Fibroblast of skin of right quadriceps (primary cell): ENCODE measurements around the gene PLBD2.

Source experiments
- DNase-seq: peaks from one replicate; pipeline ENCODE4 v3.0.0-alpha.2; 2013

The PLBD2 gene, protein sequence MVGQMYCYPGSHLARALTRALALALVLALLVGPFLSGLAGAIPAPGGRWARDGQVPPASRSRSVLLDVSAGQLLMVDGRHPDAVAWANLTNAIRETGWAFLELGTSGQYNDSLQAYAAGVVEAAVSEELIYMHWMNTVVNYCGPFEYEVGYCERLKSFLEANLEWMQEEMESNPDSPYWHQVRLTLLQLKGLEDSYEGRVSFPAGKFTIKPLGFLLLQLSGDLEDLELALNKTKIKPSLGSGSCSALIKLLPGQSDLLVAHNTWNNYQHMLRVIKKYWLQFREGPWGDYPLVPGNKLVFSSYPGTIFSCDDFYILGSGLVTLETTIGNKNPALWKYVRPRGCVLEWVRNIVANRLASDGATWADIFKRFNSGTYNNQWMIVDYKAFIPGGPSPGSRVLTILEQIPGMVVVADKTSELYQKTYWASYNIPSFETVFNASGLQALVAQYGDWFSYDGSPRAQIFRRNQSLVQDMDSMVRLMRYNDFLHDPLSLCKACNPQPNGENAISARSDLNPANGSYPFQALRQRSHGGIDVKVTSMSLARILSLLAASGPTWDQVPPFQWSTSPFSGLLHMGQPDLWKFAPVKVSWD

GRCh38 chr12:113358381-113359132, at the start of gene PLBD2:
Gene PLBD2 (plus strand): TSS chr12:113358587. CDS start chr12:113358601, 14 bp downstream.
- DNase-seq: peak; percentile 92

DNA sequence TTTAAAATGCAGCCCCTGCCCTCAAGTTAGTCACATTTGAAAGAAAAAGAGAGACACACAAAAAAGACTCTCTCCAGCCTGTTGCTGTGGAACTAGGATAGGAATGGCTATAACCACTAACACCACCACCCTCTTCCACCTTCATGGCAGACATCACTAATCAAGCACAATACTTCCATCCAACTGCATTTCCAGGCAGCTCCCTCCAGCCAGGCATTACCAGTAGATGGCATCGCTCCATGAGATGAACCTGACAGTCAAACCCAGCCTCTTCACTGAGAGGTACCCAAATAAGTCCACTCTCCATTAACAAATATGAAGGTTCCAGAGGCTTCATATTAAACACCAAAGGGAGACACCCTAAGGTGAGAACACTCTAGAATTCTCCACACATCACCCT, 47.9 kb upstream of the PLBD2 start:
- no peak for DNase-seq

- peak; percentile 60 for DNase-seq
Observed at GRCh38 chr12:113314121-113314529, 44.3 kb upstream of the PLBD2 start.

DNA sequence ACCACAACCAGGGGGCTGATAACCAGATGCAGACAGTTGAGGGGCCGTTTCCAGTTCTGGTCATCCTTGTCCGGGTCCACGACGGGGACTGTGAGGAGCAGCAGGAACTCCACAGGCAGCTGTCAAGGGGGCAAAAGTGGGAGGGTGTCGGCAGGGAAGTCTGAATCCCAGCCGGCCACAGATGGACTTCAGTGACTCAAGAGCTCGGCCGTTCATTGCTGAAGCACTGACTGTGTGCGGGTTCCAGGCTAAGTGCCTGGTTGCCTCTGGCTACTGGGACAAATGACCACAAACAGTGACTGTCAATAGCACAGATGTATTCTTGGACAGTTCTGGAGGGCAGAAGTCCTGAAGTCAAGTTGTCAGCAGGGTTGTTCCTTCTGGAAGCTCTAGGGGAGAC, 43.0 kb upstream of the PLBD2 start:
- DNase-seq: no peak

DNA sequence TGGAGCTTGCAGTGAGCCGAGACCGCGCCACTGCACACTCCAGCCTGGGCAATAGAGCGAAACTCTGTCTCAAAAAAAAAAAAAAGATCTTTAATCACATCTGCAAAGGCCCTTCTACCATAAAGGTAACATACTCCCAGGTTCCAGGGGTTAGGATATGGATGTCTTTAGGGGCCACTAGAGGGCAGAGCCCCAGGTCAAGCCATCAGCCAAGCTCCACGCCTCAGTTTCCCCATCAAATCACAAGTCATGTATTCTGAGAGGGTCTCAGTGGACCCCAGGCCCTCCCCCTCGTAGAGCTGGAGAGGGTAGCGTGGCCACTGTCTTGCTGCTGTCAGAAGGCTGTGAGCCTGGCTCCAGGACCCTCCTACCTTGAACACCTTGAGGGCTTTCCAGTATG, 42.2 kb upstream of the PLBD2 start:
- no peak for DNase-seq

GRCh38 chr12:113317122-113317521, 41.3 kb upstream of the PLBD2 start:
- DNase-seq: no peak

- no peak for DNase-seq
Observed at GRCh38 chr12:113318046-113318656, 40.2 kb upstream of the PLBD2 start.

DNA sequence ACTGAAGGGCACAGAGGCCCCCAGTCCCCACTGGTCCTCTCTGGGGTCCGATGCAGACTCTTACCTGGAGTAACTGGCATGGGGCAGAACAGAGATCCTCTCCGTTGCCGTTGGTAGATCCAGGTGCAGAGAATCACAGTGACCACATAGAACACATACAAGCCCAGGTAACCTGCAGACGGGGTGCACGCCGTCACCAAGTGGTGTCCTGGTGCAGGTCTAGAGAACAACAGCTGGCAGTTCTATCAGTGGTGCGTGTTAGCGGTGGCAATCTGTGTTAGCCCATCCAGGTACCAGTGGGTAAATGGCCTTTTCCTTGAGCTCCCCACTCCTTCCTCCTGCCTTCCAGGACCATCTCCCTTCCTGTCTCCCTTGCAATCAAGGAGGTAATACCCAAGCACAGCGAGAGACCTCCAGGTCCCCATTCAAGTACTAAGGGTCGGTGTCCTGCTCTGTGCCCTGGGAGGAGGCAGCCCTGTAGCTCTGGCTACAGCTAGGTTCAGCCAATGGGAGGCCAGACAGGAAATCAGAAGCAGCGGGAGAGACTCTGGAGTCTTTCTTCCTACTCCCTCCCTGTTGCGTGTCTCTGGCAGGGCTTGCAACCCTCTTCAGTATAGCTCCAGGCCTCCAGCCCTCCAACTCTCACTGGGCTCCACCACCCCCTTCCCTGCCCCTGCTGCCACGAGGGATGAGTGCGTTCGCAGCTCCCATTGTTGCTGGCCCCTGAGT, 39.3 kb upstream of the PLBD2 start:
- no peak for DNase-seq

DNA sequence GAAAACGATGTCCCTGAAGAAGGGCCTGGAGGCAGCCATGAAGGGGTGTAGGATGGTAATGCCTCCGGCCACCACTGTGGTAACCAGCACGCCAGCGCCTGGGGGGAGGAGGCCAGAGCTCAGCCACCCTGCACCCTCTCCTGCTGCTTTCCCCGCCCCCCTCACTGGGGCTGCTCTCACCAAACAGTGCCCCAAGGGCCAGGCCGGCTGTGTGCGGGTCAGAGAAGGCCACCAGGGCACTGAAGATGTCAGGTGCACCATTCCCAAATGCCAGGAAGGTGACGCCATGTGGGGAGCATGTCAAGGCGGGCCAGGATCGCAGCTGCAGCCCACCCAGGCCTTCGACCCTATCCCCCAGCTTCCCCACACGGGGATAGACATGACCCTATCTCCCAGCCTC, 38.0 kb upstream of the PLBD2 start:
- DNase-seq: no peak

GRCh38 chr12:113322343-113322742, 36.0 kb upstream of the PLBD2 start:
- peak; percentile 67 for DNase-seq

DNA sequence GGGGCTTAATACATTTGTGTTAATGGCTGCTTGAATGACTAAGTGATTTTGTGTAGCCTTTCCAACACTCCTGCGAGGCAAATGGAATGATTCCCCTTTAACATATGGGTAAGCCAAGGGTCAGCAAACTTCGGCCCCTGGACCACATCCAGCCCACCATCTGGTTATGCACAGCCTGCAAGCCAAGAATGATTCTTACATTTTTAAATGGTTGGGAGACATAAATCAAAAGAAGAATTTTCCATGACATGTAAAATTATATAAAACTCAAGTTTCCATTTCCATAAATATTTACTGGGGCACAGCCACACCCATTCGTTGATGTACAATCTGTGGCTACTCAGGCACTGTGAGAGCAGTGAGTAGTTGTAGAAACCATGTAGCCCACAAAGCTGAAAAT, 32.5 kb upstream of the PLBD2 start:
- peak; percentile 53 for DNase-seq

- DNase-seq: no peak
Observed at GRCh38 chr12:113326775-113327395, 31.5 kb upstream of the PLBD2 start.

GRCh38 chr12:113328368-113328889, 30.0 kb upstream of the PLBD2 start:
- no peak for DNase-seq

DNA sequence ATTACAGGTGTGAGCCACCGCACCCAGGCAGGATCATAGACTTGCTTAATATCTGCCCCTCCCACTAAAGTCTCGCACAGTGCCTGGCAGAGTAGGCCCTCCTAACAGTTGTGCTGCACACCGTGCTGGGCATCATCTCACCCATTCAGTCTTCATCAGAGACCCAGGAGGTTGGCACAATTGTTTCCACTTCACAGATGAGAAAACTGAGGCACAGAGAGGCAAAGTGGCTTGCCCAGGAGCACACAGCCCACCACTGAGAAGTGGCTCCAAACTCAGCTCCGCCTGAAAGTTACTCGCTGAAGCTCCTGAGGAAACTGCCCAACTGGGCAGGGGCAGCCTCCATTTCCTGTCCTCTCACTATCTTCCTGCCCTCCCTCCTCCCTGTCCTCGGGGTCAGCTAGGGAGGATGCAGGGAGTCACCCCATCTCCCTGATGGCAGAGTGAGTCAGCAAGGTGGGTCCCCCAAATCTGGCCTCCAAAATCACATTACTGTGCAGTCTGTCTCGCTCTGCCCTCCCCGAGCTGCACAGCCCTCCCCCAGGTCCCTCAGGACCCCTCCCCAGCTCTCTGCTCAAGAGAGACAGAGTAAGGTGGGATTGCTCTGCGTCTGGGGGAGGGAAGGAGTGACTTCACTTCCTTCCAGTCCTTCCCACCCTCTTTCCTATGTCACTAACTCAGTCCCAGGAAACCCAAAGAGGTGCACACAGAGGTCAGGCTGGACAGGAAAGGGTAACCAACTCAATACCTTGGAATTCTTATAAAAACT, 29.2 kb upstream of the PLBD2 start:
- no peak for DNase-seq

DNA sequence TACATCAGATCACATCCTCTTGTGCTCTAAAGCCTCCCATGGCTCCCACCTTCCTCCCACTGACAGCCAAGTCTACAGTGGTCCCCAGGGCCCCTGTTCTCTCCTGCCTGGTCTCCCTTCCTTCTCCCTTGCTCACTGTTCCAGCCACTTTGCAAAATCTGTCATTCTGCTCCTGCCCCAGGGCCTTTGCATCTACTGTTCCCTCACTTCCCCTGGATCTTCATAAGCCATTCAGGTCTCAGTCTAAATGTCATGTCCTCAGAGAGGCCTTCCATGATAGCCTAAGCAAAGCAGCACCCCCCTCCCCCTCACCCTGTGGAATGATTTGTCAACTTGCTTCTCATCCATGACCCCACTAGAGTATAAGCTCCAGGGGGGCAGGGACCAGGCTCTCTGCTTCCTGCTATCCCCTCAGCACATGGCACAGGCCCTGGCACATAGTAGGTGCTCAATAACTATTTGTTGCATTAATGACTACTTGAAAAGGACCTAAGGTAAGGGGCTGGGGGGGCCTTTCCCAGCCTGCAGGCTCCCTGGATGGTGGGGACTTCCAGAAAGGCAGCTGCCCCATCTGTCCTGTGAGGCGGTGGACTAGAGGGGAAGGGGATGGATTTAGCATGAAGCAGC, 28.5 kb upstream of the PLBD2 start:
- DNase-seq: no peak

DNA sequence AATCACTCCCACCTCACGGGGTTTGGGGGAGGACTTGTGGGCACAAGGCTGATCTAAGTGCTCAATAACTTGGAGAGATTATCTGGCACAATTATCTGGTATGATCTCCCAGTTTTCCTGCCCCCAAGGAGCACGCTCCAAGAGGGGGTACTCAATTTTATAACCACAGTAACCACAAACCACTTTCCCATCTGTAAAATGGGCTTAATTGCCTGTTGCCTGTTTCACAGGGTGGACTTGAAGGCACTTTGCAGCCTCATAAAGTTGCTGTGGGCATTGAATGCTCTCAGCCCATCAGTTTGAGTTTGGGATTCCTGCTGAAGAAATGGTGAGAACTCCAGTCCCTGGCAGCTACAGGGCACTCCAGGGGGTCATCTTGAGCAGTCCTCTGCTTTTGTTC, 27.9 kb upstream of the PLBD2 start:
- DNase-seq: no peak

DNA sequence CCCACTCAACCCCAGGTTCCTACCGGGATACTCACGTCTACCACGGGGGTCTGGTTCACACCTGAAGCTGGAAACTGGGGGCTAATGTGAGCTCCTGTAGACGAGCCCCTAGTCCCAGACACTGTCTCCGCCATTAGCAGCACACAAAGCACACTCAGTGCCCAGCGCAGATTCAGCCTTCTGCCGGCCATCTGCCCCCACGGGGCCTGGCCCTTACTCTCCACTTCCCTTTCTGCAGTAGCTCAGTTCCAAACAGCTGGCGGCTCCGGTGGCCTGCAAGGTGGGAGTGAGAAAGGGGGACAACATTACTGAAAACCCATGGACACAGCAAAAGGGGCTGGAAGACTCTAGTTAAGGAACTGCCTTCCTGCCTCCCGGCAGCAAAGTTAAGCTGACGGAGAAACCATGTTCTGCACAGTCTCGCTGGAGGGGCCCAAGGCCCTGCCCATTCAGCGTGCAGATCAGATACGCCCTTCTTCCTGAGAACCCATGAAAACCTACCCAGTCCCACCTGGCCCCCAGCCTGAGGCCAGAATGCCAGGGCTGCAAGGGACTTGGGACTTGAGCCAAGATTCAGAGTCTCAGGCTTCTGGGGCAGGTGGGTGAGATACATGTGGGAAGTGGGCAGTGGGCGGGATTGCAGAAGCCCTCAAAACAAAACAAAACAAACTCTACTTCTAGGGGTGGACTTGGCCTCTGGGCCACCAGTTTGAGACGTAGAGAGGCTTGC, 25.5 kb upstream of the PLBD2 start:
- DNase-seq: no peak

DNA sequence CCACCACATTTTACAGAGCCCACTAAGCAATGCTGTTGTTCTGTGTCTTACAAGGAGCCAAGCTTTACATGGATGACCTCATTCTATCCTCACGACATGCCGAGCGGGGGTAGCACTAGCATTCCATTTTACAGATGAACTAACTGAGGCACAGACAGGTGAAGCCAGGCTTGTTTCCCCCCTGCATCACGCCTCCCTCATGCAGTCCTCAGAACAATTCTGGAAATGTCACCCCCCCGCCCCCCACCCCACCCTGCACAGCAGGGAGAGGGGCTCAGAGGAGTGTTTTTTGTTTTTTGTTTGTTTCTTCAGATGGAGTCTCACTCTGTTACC, 25.0 kb upstream of the PLBD2 start:
- no peak for DNase-seq

GRCh38 chr12:113333877-113334785, 24.3 kb upstream of the PLBD2 start:
- DNase-seq: no peak
